ENCODE measurements around the gene GRK3.
"Not testable (repeated sequence)": the region's sequence is repeated elsewhere in the genome, so short reads cannot be mapped to it uniquely, and the experiment has no call there.

The GRK3 gene

DNA sequence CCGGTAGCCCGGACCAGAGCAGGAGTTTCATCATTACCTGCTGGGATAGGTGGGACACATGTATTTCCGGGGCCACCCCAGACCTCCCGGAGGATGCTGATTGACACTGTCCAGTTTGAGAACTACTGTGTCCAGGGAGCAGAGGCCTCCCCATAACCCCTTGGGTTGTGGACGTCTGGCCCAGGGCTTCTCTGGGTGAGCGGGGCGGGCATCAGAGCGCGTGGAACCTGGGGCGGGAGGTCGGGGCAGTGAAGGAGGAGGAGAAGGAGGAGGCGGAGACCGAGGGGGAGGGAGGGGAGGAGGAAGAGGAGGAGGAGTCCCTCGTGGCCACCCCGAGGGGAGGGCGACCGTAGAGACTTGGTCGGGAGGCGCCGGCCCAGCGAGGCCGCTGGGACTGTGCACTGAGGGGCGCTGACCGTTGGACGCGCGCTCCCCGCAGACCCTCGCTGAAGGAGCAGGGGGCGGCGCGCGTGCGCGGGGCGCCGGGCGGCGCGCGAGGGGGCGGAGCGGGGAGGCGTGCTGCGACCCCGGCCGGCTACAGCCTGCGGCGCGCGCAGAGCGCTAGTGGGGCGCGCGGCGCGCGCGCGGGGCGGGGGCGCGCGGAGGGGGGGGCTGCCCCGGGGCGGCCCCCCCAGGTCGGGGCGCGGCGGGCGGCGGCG, at the start of gene GRK3:
Gene GRK3, plus strand, starts transcription at position 356 of the 659 bp plus-strand sequence. CDS start 366 bp downstream, outside the sequence.
- peak; percentile 55 to 78 for DNase-seq

DNA sequence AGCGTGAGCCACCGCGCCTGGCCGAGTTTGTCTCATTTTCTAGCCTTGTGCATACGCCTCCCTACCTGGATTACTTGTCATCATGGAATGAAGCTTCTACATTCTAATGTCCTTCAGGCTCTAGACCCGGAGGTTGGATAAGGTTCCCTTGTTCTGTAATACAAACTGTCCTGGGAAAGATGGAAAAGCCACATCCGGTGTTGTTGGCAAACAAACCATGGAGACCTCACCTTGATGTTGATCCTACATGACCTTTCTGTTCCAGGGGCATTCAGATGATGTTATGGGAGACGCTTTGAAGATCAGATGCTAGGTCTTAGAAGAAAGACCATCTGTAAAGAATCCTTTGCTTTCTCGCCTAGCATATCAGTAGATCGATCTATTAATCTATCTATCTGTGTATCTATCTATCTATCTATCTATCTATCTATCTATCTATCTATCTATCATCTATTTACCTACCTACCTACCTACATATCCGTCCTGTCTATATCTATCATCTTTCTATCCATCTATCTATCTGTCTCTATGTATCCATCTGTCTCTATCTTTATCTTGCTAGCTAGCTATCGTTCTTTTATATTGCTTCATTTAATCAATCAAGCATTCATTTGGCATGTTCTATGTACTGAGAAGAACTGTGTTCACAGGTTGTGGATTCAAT, 46.3 kb upstream of the GRK3 start:
- no peak for DNase-seq

GRCh38 chr22:25525376-25525775, 39.1 kb upstream of the GRK3 start:
- no peak for DNase-seq

DNA sequence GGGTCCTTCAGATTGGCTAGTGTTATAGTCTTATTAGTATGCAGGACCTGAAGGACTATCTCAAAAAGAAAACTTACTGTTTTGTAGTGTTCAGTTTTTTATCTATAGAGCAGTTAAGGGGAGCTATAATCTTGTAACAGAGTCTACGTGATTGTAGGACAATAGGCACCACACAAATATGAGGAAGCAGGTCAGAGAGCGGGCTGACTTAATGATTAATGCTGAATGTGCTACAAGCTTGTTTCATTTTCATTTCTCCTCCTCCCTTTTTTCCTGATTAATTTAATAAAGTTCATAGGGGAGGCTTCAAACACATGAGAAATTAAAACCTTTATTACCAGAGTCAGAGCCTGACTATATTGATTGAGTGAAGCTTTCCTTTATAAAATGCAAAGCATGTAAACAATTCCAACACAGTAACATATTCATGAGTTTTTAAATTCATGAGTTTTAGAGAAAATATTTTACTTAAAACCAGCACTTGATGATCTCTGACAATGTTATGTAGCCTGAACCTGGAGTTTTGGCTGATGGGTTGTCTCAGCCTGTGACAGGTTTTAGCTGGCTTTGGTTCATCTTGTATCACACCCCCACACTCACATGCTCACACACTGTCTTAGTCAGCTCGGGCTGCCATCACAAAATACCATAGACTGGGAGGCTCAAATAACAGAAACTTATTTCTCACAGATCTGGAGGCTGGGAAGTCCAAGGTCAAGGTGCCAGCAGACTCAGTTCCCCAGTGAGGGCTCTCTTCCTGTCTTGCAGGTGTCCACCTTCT, 38.5 kb upstream of the GRK3 start:
- not testable (repeated sequence) for DNase-seq

GRCh38 chr22:25527016-25527415, 37.5 kb upstream of the GRK3 start:
- not testable (repeated sequence) for DNase-seq

DNA sequence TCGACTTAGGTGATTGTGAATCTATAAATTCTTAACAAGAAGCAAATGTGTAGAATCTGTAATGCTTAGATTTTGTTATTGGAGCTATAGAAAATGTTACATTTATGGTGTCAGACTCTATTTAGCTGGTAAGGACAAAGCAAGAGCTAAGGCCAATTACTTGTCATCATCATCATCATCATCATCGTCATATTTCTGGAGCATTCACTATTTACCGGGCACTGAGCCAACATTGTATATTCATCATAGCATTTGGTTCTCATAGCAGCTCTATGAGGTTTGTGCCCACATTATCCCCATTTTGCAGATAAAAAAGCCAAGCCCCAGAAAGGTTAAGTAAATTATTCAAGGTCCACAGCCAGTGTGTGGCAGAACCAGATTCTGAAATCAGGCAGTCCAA, 36.4 kb upstream of the GRK3 start:
- DNase-seq = not testable (repeated sequence)

GRCh38 chr22:25529059-25529458, 35.4 kb upstream of the GRK3 start:
- DNase-seq = not testable (repeated sequence)

DNA sequence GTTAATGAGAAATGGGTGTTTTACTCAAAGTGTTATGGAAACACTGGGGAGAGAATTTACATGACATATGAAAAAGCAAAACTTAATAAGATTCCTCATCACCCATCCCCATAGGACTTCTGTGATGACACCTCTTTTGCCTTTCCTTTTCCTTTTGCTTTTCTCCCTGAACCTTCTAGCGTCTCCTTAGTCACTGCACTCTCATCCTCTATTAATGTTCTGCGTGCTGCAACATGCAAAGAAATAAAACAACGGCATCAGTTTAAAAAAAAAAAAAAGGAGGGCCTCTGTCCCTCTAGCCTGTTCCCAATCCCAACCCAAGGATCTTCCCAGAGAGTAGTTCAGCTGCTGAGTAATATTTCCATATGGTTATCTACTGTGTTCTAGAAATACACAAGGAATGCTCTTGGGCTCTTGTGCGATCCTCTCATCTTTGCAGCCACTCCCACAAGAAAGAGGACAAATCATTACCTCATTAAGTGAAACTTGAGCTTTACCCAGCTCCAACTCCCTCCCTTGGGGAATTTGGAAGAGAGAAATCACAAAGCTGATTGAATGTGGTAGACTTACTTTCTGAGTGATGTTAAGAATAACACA, 34.8 kb upstream of the GRK3 start:
- DNase-seq = not testable (repeated sequence)

DNA sequence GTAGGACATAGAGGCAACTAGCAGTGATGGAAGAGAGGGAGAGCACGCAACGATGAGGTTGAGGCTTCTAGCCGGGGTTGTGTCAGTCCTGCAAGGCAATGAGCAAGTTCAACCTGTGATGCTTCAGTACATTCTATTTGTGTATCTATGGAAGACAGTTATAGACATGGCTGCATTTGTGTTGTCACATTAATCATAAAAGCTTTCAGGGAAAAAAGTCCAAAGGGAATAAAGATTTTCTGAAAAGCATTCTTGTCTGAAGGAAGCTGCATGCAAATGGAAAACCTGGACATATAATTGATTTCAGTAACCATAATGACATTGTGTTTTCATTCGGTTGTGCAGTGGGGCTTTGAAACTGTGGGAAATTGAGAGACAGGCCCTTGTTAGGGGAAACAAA, 32.8 kb upstream of the GRK3 start:
- not testable (repeated sequence) for DNase-seq

DNA sequence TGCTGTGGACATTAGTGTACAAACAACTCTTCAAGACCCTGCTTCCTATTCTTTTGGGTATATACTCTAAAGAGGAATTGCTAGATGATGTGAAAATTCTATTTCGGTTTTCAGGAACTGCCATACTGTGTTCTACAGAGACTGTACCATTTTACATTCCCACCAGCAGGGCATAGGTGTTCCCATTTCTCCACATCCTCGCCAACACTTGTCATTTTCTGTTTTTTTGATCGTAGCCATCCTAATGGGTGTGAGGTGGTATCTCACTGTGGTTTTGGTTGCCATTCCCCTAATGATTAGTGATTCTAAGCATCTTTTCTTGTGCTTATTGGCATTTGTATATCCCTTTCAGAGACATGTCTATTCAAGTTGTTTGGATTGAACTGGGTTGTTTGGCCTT, 29.8 kb upstream of the GRK3 start:
- no peak for DNase-seq

DNA sequence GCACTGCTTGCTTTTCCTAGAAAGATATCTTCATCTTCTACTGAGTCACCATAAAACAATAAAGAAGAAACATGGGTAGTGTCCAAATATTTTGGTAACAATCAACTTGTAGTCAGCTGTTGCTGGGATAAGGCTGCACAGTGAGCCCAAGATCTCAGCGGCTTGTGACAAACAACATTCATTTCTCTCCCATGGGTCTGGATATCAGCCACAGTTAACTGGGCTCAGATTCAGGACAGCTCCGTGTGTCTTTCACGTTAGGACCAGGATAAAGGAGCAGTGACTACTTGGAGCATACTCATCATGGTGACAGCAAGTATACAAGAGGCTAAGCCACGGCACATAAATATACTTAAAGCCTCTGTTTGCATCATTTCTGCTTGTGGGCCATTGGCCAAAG, 27.9 kb upstream of the GRK3 start:
- no peak for DNase-seq

- DNase-seq = no peak
Measured at GRCh38 chr22:25540166-25540907, 24.1 kb upstream of the GRK3 start.

DNA sequence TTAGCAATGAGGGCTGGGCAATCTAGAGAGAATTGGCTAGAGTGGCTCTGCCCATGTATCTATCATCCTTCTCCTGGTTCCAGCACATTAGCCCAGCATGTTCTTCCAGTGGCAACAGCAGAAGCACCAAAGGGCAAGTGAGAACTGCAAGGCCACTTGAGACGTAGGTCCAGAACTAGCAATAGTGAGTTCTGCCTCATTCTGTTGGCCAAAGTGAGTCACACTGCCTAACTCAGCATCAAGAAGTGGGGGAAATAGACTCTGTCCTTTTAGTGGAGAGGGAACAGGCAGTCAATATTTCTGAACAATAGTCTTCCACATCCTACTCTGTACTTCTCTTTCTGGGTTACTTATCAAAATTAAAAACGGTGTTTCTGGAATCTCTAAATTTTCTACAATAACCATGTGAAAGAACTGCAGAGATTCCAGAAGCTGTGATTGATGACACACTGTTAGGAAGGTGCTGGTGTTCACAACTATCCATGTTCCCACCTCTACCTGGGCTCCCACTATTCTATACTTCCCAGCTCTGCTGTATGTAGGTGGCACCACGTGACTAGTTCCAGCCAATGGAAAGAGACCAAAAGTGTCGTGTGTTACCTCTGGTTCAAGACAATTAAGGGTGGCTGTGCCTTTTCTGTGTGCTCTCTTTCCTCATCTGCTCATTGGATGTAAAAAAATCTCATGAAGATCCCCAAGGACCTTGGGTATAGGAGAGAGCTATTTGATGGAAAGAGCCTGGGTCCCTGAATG, 23.4 kb upstream of the GRK3 start:
- DNase-seq = no peak

DNA sequence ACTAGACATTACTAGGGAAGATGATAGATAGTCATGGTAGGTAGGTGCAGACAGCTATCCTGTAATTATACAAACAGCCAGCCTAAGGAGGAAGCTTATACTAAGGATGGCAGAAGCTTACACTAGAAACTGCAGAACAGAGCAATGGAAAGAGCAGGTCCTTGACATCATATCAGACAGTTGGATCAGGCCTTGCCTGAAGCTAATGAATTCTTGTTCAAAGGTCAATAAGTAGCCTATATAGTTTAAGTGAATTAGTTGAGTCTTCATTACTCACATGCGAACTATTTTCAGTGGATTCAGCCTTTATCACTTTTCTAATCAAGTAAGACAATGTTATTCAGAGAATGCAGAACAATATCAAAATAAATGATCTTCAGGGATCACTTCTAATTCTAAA, 22.3 kb upstream of the GRK3 start:
- no peak for DNase-seq

DNA sequence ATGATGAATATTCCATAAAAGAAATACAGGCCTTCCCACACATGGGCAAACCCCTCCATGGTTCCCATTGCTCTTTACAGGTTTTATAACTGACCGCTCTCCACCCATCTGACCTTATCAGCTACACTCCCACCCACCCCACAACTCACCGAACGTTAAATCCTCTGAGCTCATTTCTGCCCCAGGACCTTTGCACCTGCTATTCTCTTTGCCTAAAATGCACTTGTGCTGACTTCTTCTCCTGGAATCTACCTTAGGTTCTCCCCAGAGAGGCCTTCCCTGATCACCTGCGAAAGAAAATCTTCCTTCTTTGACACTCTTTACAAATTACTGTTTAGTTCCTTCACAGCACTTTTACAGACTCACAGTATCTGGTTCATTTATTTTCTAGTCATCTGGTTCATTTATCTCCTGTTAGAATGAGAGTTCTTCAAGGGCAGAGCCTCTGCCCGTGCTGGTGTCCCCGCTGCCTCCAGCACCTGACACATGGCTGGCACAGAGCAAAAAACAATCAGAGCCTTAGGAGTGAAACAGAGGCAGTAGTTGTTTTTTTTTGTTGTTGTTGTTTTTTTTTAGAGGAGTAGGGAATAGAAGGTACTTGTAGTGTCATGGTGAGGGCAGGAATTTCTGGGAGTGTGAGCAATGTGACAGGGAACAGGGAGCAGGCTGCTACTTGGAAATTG, 21.6 kb upstream of the GRK3 start:
- no peak for DNase-seq

- DNase-seq = no peak
Measured at GRCh38 chr22:25545146-25545545, 19.3 kb upstream of the GRK3 start.

GRCh38 chr22:25545672-25546071, 18.8 kb upstream of the GRK3 start:
- no peak for DNase-seq

DNA sequence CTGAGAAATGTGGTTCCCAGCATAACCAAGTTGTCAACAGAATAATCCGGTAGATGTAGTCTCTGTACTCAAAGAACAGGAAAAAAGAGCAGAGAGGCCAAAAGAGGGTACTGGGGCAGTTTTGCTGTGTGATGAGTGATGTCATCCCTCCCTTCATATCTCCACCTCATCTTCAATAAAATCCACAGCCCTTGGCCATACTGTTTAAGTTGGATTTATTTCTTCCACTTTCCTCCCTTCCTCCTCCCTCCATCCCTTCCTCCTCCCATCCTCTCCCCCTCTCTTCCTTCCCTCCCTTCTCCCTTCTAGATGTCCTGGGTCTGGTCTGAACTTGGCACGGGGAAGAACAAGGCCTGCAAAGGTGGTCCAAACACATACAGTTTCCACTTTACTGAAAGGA, 18.2 kb upstream of the GRK3 start:
- DNase-seq = no peak

DNA sequence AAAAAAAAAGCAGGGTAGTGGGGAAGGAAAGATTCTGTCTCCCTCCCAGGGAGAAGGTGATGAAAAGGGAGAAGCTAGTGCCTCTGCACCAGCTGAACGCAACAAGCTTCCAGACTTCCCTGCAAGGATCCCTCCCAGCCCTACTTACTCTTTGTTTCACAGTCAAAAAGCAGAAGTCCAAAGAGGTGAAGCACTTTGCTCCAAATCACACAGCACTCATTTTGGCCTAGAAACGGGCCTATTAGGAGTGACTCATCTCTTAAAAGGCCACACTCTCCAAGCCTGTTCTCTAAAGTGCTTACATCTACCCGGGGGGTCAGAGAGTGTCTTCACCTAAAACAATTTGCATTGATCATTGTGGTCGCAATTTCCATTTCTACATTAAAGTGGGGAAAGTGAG, 17.7 kb upstream of the GRK3 start:
- no peak for DNase-seq

DNA sequence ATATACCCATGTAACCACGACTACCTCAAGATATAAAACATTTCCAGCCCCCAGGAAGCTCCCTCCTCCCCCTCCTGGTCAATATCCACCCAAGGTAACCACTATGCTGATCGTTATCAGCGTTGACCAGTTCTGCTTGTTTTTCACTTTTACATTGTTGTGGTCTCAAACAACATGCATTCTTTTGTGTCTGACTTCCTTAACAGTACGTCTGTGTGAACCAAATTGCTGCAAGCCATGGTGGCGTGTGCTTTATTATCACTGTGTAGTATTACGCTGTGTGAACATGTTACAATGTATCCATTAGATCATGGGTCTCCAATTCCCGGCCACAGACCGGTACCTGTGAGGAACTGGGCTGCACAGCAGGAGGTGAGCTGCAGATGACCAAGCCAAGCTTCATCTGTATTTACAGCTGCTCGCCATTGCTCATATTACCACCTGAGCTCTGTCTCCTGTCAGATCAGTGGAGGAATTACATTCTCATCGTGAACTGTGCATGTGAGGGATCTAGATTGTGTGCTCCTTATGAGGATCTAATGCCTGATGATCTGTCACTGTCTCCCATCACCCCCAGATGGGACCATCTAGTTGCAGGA, 15.5 kb upstream of the GRK3 start:
- no peak for DNase-seq

- DNase-seq = no peak
Measured at GRCh38 chr22:25551396-25551795, 13.1 kb upstream of the GRK3 start.

Data from NCI-H1930 (cell line).